H1 (cell line): Measurements from ENCODE around the gene SCMH1. TPM values are rescaled to one million over a fixed set of nuclear protein-coding genes. Genes with fewer than 3 reads are reported as not detected.

Experiments used
- CHD1 ChIP-seq: IDR thresholded peaks from 2 replicates; pipeline ENCODE4 v1.6.1; 2012; ENCODE audit warnings: low read depth, low read length, improper control_type of control experiment
- EGR1 ChIP-seq: IDR thresholded peaks from 2 replicates; pipeline ENCODE4 v1.6.1; 2011; ENCODE audit warnings: low read depth, low read length, borderline replicate concordance
- MAFK ChIP-seq: IDR thresholded peaks from 2 replicates; pipeline ENCODE4 v1.6.1; 2012; ENCODE audit warnings: low read depth, mild to moderate bottlenecking, improper control_type of control experiment, low read length
- SIRT6 ChIP-seq: IDR thresholded peaks from one replicate; pipeline ENCODE4 v1.7.1; 2012; ENCODE audit warnings: low read length, inconsistent platforms
- TAF7 ChIP-seq: optimal IDR thresholded peaks from 2 replicates; pipeline ENCODE3; 2011; ENCODE audit warnings: low read depth, mild to moderate bottlenecking, inconsistent platforms, low read length, moderate library complexity, borderline replicate concordance
- TCF12 ChIP-seq: IDR thresholded peaks from 2 replicates; pipeline ENCODE4 v1.6.1; 2011; ENCODE audit warnings: low read depth, mild to moderate bottlenecking, low read length
- TEAD4 ChIP-seq: IDR thresholded peaks from 2 replicates; pipeline ENCODE4 v1.6.1; 2012; ENCODE audit warnings: low read depth, low read length, inconsistent platforms, mixed read lengths
- polyA plus RNA-seq, 7 experiments: library from polyadenylated mRNA; depleted of rRNA in 3 of 7; stranded (reverse) in 5 of 7; unstranded in 2 of 7; fragments of >200 nt in 5 of 7; fragments of 200-250 nt in 2 of 7; gene quantifications; 1 replicate in 5 of 7; 2 replicates in 1 of 7; 4 replicates in 1 of 7; pipeline versions ENCODE4 v1.2.1 to v1.2.3, GENCODE V29; 2011 to 2013; ENCODE audit warnings: missing spikeins in 2 of 7, mixed read lengths in 2 of 7
- total RNA-seq: library from RNA; stranded (reverse); fragmentation: NEBNext Ultra II Directional; extraction: Animal tissue kit (Norgen Biotek cat#: 25700); gene quantifications from 2 replicates; pipeline ENCODE4 v1.2.1, GENCODE V29; 2021
- TF ChIP-seq, protein P1 (sequence below): fragments of 300-600 bp; sonication (generic); IDR thresholded peaks from 2 replicates; pipeline ENCODE4 v1.7.1; 2012; ENCODE audit warnings: low read length, moderate library complexity, mild to moderate bottlenecking, inconsistent platforms; ENCODE audit not compliant: insufficient replicate concordance
- TF ChIP-seq, protein P2 (sequence below): IDR thresholded peaks from 2 replicates; pipeline ENCODE4 v1.6.1; 2011; ENCODE audit warnings: low read depth, mild to moderate bottlenecking, low read length; ENCODE audit not compliant: insufficient read depth

The SCMH1 gene
- total and polyA plus RNA-seq, 2 of the 8 experiments (the other 6 are each of a cell fraction or from before 2014, with no cell fraction given) = 16.6 to 30.7 TPM

- TF ChIP-seq, protein P1, sequence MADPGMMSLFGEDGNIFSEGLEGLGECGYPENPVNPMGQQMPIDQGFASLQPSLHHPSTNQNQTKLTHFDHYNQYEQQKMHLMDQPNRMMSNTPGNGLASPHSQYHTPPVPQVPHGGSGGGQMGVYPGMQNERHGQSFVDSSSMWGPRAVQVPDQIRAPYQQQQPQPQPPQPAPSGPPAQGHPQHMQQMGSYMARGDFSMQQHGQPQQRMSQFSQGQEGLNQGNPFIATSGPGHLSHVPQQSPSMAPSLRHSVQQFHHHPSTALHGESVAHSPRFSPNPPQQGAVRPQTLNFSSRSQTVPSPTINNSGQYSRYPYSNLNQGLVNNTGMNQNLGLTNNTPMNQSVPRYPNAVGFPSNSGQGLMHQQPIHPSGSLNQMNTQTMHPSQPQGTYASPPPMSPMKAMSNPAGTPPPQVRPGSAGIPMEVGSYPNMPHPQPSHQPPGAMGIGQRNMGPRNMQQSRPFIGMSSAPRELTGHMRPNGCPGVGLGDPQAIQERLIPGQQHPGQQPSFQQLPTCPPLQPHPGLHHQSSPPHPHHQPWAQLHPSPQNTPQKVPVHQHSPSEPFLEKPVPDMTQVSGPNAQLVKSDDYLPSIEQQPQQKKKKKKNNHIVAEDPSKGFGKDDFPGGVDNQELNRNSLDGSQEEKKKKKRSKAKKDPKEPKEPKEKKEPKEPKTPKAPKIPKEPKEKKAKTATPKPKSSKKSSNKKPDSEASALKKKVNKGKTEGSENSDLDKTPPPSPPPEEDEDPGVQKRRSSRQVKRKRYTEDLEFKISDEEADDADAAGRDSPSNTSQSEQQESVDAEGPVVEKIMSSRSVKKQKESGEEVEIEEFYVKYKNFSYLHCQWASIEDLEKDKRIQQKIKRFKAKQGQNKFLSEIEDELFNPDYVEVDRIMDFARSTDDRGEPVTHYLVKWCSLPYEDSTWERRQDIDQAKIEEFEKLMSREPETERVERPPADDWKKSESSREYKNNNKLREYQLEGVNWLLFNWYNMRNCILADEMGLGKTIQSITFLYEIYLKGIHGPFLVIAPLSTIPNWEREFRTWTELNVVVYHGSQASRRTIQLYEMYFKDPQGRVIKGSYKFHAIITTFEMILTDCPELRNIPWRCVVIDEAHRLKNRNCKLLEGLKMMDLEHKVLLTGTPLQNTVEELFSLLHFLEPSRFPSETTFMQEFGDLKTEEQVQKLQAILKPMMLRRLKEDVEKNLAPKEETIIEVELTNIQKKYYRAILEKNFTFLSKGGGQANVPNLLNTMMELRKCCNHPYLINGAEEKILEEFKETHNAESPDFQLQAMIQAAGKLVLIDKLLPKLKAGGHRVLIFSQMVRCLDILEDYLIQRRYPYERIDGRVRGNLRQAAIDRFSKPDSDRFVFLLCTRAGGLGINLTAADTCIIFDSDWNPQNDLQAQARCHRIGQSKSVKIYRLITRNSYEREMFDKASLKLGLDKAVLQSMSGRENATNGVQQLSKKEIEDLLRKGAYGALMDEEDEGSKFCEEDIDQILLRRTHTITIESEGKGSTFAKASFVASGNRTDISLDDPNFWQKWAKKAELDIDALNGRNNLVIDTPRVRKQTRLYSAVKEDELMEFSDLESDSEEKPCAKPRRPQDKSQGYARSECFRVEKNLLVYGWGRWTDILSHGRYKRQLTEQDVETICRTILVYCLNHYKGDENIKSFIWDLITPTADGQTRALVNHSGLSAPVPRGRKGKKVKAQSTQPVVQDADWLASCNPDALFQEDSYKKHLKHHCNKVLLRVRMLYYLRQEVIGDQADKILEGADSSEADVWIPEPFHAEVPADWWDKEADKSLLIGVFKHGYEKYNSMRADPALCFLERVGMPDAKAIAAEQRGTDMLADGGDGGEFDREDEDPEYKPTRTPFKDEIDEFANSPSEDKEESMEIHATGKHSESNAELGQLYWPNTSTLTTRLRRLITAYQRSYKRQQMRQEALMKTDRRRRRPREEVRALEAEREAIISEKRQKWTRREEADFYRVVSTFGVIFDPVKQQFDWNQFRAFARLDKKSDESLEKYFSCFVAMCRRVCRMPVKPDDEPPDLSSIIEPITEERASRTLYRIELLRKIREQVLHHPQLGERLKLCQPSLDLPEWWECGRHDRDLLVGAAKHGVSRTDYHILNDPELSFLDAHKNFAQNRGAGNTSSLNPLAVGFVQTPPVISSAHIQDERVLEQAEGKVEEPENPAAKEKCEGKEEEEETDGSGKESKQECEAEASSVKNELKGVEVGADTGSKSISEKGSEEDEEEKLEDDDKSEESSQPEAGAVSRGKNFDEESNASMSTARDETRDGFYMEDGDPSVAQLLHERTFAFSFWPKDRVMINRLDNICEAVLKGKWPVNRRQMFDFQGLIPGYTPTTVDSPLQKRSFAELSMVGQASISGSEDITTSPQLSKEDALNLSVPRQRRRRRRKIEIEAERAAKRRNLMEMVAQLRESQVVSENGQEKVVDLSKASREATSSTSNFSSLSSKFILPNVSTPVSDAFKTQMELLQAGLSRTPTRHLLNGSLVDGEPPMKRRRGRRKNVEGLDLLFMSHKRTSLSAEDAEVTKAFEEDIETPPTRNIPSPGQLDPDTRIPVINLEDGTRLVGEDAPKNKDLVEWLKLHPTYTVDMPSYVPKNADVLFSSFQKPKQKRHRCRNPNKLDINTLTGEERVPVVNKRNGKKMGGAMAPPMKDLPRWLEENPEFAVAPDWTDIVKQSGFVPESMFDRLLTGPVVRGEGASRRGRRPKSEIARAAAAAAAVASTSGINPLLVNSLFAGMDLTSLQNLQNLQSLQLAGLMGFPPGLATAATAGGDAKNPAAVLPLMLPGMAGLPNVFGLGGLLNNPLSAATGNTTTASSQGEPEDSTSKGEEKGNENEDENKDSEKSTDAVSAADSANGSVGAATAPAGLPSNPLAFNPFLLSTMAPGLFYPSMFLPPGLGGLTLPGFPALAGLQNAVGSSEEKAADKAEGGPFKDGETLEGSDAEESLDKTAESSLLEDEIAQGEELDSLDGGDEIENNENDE = no peak
- TF ChIP-seq TEAD4 (no peak), TAF7 (no peak), TCF12 (no peak), CHD1 (no peak), MAFK (no peak), EGR1 (no peak), SIRT6 (no peak)
- TF ChIP-seq, protein P2, sequence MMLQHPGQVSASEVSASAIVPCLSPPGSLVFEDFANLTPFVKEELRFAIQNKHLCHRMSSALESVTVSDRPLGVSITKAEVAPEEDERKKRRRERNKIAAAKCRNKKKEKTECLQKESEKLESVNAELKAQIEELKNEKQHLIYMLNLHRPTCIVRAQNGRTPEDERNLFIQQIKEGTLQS = no peak
Measured at GRCh38 chr1:41169066-41169798, 72.9 kb downstream of the SCMH1 start (continued).
